Stimulated activated CD4-positive, alpha-beta T cell treated with anti-CD3 and anti-CD28 coated beads, TNF-alpha, amount 100 ng/mL, for 4 hours (primary cell): ENCODE data around the gene ANO7.

Experiments used
- DNase-seq, 3 experiments: peaks; one replicate each; pipeline ENCODE4 v3.0.0-alpha.2; 2020; ENCODE audit warnings: low read depth in 3 of 3

The ANO7 gene

GRCh38 chr2:241228081-241228859 lies 39.8 kb downstream of the ANO7 start:
- no peak for DNase-seq

- DNase-seq: no peak
Observed at GRCh38 chr2:241228860-241229516, 40.5 kb downstream of the ANO7 start.

DNA sequence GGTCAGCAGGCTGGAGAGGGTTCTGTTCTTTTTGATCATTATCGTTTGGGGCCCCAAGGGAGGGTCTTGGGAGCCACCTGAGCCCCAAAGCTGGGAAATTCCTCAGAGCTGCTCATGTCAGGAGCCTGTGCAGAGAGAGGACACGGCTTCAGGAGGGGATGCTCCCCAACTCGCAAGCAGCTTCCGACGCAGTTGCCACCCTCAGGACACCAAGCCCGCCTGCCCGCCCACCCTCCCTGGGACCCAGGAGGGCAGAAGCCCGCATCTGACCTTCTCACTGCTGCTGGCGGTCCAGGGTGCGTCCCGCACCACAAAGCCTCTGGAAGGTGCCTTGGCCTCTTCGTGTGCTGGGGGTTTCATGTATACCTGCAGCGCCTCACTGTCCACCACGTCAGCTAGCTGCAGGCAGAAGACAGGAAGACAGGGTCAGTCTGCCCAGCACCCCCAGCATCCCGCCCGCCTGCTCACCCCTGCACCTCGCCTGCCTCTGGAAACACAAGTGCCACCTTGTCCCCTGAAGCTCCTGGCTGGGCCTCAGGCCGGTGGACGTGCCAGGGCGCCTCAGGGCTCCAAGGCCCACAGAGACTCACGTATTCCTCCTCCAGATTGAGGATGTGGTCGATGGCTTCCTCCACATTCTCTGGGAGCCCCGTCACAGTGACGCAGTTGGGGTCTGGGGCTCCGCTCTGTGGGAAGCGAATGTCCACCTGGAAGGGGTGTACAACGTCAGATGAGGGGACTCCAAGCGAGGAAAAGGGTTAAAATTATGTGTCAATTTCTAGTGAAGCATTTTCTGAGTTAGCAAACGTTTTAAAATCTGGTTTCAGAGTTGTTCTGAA lies 41.3 kb downstream of the ANO7 start:
- no peak for DNase-seq

- DNase-seq: no peak
Observed at GRCh38 chr2:241230435-241230834, 42.0 kb downstream of the ANO7 start.

- DNase-seq: no peak
Observed at GRCh38 chr2:241232736-241233575, 44.5 kb downstream of the ANO7 start.

DNA sequence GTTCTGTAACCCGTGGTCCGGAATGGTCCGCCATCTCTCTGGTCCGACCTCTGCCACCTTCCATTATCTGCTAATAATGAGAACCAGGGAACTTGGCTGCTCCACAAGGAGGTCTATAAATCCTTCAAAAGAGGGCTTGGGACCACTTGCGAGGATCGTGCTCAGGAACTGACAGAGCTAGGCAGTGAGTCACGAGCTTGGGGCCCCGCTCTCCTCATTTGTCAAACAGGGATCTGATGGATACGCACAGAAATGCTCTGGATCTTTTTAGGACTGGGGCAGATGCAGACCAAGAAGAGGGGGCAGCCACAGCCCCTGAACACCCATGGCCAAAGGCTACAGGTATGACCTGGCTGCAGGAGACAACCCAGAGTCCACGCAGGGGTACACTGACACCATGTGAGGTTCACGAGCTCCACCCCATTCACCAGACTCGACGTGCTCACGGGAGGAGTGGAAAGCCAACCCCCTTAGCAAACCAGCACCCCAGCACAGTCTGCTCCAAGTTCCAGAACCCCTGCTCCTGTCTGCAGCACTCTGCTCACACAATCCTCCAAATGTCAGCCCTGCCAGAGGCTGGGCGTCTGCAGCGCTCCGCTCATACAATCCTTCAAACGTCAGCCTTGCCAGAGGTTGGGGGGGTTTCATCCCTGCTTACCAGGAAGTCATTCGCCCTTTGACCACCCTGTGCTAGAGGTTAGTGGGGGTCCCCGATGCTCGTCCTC lies 45.8 kb downstream of the ANO7 start:
- DNase-seq: no peak

GRCh38 chr2:241234962-241235740 lies 46.7 kb downstream of the ANO7 start:
- no peak for DNase-seq

- no peak for DNase-seq
Observed at GRCh38 chr2:241235859-241236593, 47.5 kb downstream of the ANO7 start.

DNA sequence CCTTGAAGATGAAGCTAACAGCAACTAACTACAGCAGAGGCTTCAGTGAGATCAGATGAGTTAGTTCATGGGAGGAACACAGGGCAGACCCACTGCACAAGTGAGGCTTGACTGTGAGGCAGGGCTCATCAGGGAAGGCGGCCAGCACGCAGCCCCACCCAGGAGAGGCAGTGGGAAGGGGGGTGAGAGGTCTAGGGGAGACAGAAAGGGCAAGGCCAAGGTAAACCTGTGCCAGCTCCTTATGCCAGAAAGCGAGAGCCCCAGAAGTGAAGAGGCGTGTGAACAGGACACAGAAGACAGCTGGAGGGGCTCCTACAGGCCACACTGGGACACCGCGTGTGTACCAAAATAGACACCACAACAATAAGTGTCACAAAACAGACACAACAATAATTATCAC lies 48.6 kb downstream of the ANO7 start:
- no peak for DNase-seq

DNA sequence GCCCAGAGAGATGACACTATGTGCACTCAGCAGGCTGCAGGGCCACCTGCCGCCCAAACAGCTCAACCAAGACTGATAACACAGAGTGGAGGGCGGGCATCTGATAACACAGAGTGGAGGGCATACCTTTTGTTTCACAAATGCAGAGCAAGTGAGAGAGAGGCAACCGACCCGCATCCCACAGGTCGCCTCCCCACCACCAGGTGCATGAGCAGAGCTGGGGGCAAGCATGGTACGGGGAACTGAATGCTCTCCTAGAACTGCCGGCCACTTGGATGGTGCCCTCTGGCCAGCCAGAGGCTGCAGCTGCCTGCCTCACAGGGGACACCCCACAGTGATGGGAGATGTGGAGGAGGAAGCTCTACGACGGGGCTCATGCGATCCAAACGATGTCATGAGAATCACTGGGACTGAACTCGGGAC lies 49.5 kb downstream of the ANO7 start:
- no peak for DNase-seq

DNA sequence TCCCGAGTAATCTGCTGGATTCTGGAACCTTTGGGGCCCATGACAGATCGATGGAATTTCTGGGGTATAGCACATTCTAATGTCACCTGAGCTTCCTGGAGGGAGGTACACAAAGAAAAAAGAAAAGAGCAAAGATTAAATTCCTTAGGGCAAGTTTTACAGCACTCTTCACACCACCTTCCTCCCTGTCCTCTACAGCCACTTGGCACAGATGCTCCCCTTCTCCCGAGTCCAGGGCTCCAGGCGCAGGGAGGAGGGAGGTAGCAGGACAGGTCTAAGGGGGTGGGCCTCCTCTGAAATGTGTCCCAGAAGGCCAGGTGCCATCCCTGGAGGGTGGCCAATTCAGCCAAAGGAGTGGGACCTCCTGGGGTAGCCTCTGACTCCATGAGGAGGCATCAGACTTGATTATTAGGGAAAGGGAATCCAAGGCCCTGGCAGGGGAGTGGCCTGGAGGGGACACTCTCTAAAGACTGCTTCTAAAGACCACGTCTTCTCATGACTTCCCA lies 50.3 kb downstream of the ANO7 start:
- no peak for DNase-seq

DNA sequence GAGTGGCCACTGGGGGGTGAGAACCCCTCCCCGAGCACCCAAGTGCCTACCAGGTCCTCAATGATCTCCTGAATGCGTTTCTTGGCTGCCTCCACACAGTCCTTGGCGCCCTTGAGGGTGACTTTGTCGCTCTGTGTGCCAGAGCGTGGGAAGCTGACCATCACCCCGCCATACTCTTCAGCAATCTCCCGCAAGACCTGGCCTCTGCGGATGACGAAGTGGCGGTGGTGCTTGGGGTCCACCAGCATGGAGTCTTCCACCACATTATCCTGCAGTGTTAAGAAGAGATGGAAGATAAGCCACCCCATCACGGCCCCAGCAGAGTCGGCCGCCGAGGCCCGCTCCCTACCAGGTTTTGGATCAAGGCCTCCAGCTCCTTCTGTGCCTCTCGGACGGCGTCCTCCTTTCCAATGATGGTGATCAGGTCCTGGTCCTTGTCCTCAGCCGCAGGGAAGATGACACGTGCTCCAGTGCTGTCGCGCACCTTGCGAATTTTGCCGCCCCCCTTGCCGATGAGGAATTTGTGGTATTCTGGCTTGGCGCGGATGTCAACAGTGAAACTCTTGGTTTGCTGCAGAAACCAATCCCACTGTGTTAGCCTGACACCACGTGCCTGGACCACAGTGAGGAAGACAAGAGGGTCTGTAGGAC lies 51.2 kb downstream of the ANO7 start:
- no peak for DNase-seq

GRCh38 chr2:241240320-241241004 lies 52.0 kb downstream of the ANO7 start:
- DNase-seq: no peak

GRCh38 chr2:241241669-241242068 lies 53.2 kb downstream of the ANO7 start:
- DNase-seq: no peak

- DNase-seq: no peak
Observed at GRCh38 chr2:241242306-241242705, 53.8 kb downstream of the ANO7 start.

GRCh38 chr2:241244368-241244767 lies 55.9 kb downstream of the ANO7 start:
- DNase-seq: no peak

- DNase-seq: no peak
Observed at GRCh38 chr2:241248289-241248688, 59.8 kb downstream of the ANO7 start.

DNA sequence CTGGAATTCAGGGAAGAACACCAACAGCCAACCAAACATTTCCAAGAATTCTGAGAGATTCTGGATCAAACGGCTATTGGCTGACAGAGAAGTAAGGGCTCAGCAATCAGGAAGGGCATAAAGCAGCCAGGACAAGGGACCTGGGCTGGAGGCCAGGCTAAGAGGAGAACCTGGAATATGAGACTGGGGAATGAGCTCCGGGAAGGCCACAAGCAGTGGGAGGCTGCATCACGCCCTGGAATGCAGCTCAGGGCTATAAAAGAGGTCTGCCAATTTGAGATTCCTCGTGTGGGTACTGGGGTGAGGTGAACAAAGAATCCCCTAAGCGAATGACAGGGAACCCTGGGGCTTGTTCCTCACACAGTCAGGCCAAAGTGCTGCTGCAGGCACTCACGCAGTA lies 60.4 kb downstream of the ANO7 start:
- no peak for DNase-seq
